Measurements from ENCODE around the gene ZNF282. TPM values are rescaled to one million over a fixed set of nuclear protein-coding genes. Genes with fewer than 3 reads are reported as not detected.

The ZNF282 gene
- total and polyA plus RNA-seq, 9 of the 15 experiments (the other 6 are each of a cell fraction or from before 2014, with no cell fraction given): 0.76 to 58.6 (median 17.4) TPM

- no peak for TF ChIP-seq ZBTB5 (IDR thresholded peaks at IDR 0.05)
- no peak for TF ChIP-seq SMARCA4 (IDR thresholded peaks at IDR 0.05)
- TF ChIP-seq MBD1 (CRISPR knock-in tag; IDR thresholded peaks at IDR 0.05): no peak
- TF ChIP-seq MBD2 (IDR thresholded peaks at IDR 0.05; ENCODE audit: borderline replicate concordance, low read depth): no peak
- no peak for TF ChIP-seq NR1H2 (CRISPR knock-in tag; IDR thresholded peaks at IDR 0.05)
- TF ChIP-seq TBP (optimal IDR thresholded peaks at IDR 0.05; ENCODE audit: low read depth, low read length): peak; percentile 60
- TF ChIP-seq ZNF431 (CRISPR knock-in tag; IDR thresholded peaks at IDR 0.05): peak; percentile 12; the same call in 1 of the 2 replicates
- no peak for TF ChIP-seq ZNF121 (CRISPR knock-in tag; conservative IDR thresholded peaks at IDR 0.05)
- TF ChIP-seq TEAD4 (IDR thresholded peaks at IDR 0.05; ENCODE audit: low read length): no peak
- peak; percentile 12; the same call in 1 of the 2 replicates for TF ChIP-seq TEAD4 (CRISPR knock-in tag; IDR thresholded peaks at IDR 0.05; ENCODE audit: borderline replicate concordance)
- TF ChIP-seq ZFPM2 (CRISPR knock-in tag; IDR thresholded peaks at IDR 0.05): 0 out of 2 replicates have a peak, but pooled peaks have one; percentile 17
- no peak for TF ChIP-seq NFIC (IDR thresholded peaks at IDR 0.05)
- TF ChIP-seq ZNF707 (CRISPR knock-in tag; conservative IDR thresholded peaks at IDR 0.05): no peak
- TF ChIP-seq HCFC1 (IDR thresholded peaks at IDR 0.05; ENCODE audit: low read depth, low read length): no peak
- no peak for TF ChIP-seq ZNF780A (CRISPR knock-in tag; IDR thresholded peaks at IDR 0.05)
- TF ChIP-seq ZBTB7A (IDR thresholded peaks at IDR 0.05; ENCODE audit: borderline replicate concordance, control insufficient read depth, low read depth, low read length): no peak; the same call in 1 of the 2 replicates
- peak in 1 of 2 experiments; percentile 29; a peak in 1 of 4 replicates for TF ChIP-seq NONO (IDR thresholded peaks at IDR 0.05; ENCODE audit: low read depth in 2 of 2, low read length in 1 of 2)
- no peak for TF ChIP-seq BDP1 (IDR thresholded peaks at IDR 0.05; ENCODE audit: insufficient read depth, insufficient read length)
- no peak for TF ChIP-seq ZNF24 (IDR thresholded peaks at IDR 0.05)
- TF ChIP-seq RERE (CRISPR knock-in tag; IDR thresholded peaks at IDR 0.05; ENCODE audit: borderline replicate concordance): 0 out of 2 replicates have a peak, but pooled peaks have one; percentile 51
Measured at GRCh38 chr7:149261829-149262617, 66.7 kb downstream of the ZNF282 start, which contains the start of gene ZNF783 (continued).
